KMS-11 (cell line): ENCODE data around the gene TMEM154.

Experiments used
- H2AFZ ChIP-seq: fragments of 200-600 bp; sonication (generic); 2 replicates; pipeline ENCODE4 v1.6.1; 2016; ENCODE audit warnings: antibody characterized with exemption, mixed run types, low read depth
- H3K27ac ChIP-seq: fragments of 200-600 bp; sonication (generic); 2 replicates; pipeline ENCODE4 v1.6.1; 2016; ENCODE audit warnings: mild to moderate bottlenecking, mixed run types
- H3K27me3 ChIP-seq: fragments of 200-600 bp; sonication (generic); 2 replicates; pipeline ENCODE4 v1.6.1; 2017; ENCODE audit warnings: mild to moderate bottlenecking, low read depth, mixed run types, moderate library complexity; ENCODE audit not compliant: insufficient read depth
- H3K36me3 ChIP-seq: fragments of 200-600 bp; sonication (generic); 2 replicates; pipeline ENCODE4 v1.6.1; 2017; ENCODE audit warnings: mild to moderate bottlenecking, mixed run types; ENCODE audit not compliant: insufficient read depth
- H3K4me1 ChIP-seq: fragments of 200-600 bp; sonication (generic); 2 replicates; pipeline ENCODE4 v1.6.1; 2016; ENCODE audit warnings: mild to moderate bottlenecking, low read depth, mixed run types; ENCODE audit not compliant: poor library complexity, severe bottlenecking
- H3K4me2 ChIP-seq: fragments of 200-600 bp; sonication (generic); 2 replicates; pipeline ENCODE4 v1.7.0; 2016; ENCODE audit warnings: mild to moderate bottlenecking, mixed run types
- H3K4me3 ChIP-seq: fragments of 200-600 bp; sonication (generic); IDR thresholded peaks from 2 replicates; pipeline ENCODE4 v1.6.1; 2017; ENCODE audit warnings: low read depth, low read length, mixed read lengths; ENCODE audit not compliant: insufficient read depth
- H3K79me2 ChIP-seq: fragments of 200-600 bp; sonication (generic); 2 replicates; pipeline ENCODE4 v1.6.1; 2016; ENCODE audit warnings: low read depth, mixed run types; ENCODE audit not compliant: insufficient read depth
- H3K9ac ChIP-seq: fragments of 200-600 bp; sonication (generic); 2 replicates; pipeline ENCODE4 v1.6.1; 2016; ENCODE audit warnings: mild to moderate bottlenecking, mixed run types
- H4K20me1 ChIP-seq: fragments of 200-600 bp; sonication (generic); 2 replicates; pipeline ENCODE4 v1.6.1; 2016; ENCODE audit warnings: mild to moderate bottlenecking, mixed run types; ENCODE audit not compliant: insufficient read depth
- TF ChIP-seq, protein P1 (sequence below): fragments of 200-600 bp; sonication (generic); conservative IDR thresholded peaks from 2 replicates; pipeline ENCODE4 v1.6.1; 2017; ENCODE audit warnings: low read depth, mild to moderate bottlenecking, antibody characterized with exemption, low read length, moderate library complexity, mixed read lengths

The TMEM154 gene

GRCh38 chr4:152613841-152614721, 65.7 kb downstream of the TMEM154 start:
- Histone ChIP-seq H3K36me3 (no peaks in the 10 kb centered on the region), H3K27me3 (no peaks in the 10 kb centered on the region), H3K9ac (no peak overlapping the region), H3K4me3 (no peak overlapping the region), H2AFZ (no peak overlapping the region), H3K4me1 (no peaks in the 10 kb centered on the region), H3K79me2 (no peaks in the 10 kb centered on the region), H3K4me2 (no peak overlapping the region), H4K20me1 (no peaks in the 10 kb centered on the region), H3K27ac (no peak overlapping the region)
- TF ChIP-seq, protein P1, sequence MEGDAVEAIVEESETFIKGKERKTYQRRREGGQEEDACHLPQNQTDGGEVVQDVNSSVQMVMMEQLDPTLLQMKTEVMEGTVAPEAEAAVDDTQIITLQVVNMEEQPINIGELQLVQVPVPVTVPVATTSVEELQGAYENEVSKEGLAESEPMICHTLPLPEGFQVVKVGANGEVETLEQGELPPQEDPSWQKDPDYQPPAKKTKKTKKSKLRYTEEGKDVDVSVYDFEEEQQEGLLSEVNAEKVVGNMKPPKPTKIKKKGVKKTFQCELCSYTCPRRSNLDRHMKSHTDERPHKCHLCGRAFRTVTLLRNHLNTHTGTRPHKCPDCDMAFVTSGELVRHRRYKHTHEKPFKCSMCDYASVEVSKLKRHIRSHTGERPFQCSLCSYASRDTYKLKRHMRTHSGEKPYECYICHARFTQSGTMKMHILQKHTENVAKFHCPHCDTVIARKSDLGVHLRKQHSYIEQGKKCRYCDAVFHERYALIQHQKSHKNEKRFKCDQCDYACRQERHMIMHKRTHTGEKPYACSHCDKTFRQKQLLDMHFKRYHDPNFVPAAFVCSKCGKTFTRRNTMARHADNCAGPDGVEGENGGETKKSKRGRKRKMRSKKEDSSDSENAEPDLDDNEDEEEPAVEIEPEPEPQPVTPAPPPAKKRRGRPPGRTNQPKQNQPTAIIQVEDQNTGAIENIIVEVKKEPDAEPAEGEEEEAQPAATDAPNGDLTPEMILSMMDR: no peak

GRCh38 chr4:152613351-152613750, 66.4 kb downstream of the TMEM154 start:
- Histone ChIP-seq H3K36me3 (no peaks in the 10 kb centered on the region), H2AFZ (no peak overlapping the region), H3K4me2 (no peak overlapping the region), H3K27ac (no peak overlapping the region), H3K27me3 (no peaks in the 10 kb centered on the region), H3K4me1 (no peaks in the 10 kb centered on the region), H4K20me1 (no peaks in the 10 kb centered on the region), H3K9ac (no peak overlapping the region), H3K4me3 (no peak overlapping the region), H3K79me2 (no peaks in the 10 kb centered on the region)
- TF ChIP-seq, protein P1: no peak

DNA sequence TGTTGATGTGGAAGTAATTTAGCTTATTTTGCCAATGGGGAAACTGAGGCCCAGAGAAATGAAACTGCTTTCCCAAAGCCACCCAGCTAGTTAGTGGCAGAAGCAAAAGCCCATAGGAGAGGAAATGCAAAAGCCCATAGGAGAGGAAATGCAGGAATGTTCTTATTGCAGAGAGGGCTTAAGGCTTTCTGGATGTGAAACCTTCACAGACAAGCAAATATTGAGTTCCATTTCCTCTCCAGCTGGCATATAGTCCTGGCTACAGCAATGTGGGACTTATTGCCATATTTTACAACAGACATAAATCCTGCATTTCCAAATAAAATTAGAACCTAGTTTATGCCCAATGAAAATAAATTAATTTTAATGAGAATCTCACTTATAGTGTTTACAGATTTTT, 69.7 kb downstream of the TMEM154 start:
- Histone ChIP-seq H3K4me3 (no peak overlapping the region), H3K36me3 (no peaks in the 10 kb centered on the region), H3K27me3 (no peaks in the 10 kb centered on the region), H3K27ac (no peak overlapping the region), H2AFZ (no peak overlapping the region), H3K4me1 (no peaks in the 10 kb centered on the region), H3K4me2 (no peak overlapping the region), H4K20me1 (no peaks in the 10 kb centered on the region), H3K79me2 (no peaks in the 10 kb centered on the region), H3K9ac (no peak overlapping the region)
- TF ChIP-seq, protein P1: no peak

- TF ChIP-seq, protein P1: no peak
- Histone ChIP-seq H3K27ac (no peak overlapping the region), H3K9ac (no peak overlapping the region), H3K36me3 (no peaks in the 10 kb centered on the region), H3K4me3 (no peak overlapping the region), H3K27me3 (no peaks in the 10 kb centered on the region), H3K79me2 (no peaks in the 10 kb centered on the region), H2AFZ (no peak overlapping the region), H4K20me1 (no peaks in the 10 kb centered on the region), H3K4me1 (no peaks in the 10 kb centered on the region), H3K4me2 (no peak overlapping the region)
These were observed 70.3 kb downstream of the TMEM154 start for GRCh38 chr4:152609481-152609880.
